OCI-LY3 (cell line): Measurements from ENCODE around the gene OSBPL2.

Experiments
- H2AFZ ChIP-seq: fragments of 200-600, 300-600 bp; shearing (Covaris generic); 2 replicates; pipeline ENCODE4 v1.6.0; 2014; ENCODE audit warnings: antibody characterized with exemption, low read depth, low read length
- H3K27ac ChIP-seq: fragments of 200-600, 300-600 bp; sonication (generic); 2 replicates; pipeline ENCODE4 v1.5.1; 2014; ENCODE audit warnings: mild to moderate bottlenecking, low read length, moderate library complexity, mixed read lengths
- H3K27me3 ChIP-seq: fragments of 200-600, 300-600 bp; sonication (generic); 2 replicates; pipeline ENCODE4 v1.6.1; 2014; ENCODE audit warnings: low read depth, low read length, mixed read lengths
- H3K36me3 ChIP-seq: fragments of 200-600, 300-600 bp; sonication (generic); replicated peaks from 2 replicates; pipeline ENCODE3; 2014; ENCODE audit warnings: low read depth, low read length, mixed read lengths
- H3K4me1 ChIP-seq: fragments of 300-600, 200-600 bp; sonication (generic); 2 replicates; pipeline ENCODE4 v1.6.1; 2014; ENCODE audit warnings: low read length, mixed read lengths
- H3K4me2 ChIP-seq: fragments of 200-600, 300-600 bp; sonication (generic); 2 replicates; pipeline ENCODE4 v1.6.1; 2014; ENCODE audit warnings: low read length, mixed read lengths
- H3K4me3 ChIP-seq: fragments of 300-600, 200-600 bp; sonication (generic); 2 replicates; pipeline ENCODE4 v1.5.1; 2014; ENCODE audit warnings: antibody characterized with exemption, mild to moderate bottlenecking, low read length, moderate library complexity
- H3K79me2 ChIP-seq: fragments of 300-600, 200-600 bp; shearing (Covaris generic); 2 replicates; pipeline ENCODE4 v1.6.1; 2014; ENCODE audit warnings: mild to moderate bottlenecking, low read length, mixed read lengths
- H3K9ac ChIP-seq: fragments of 300-600, 200-600 bp; shearing (Covaris generic); 2 replicates; pipeline ENCODE4 v1.6.0; 2014; ENCODE audit warnings: mild to moderate bottlenecking, low read length, moderate library complexity
- H3K9me3 ChIP-seq: fragments of 200-600, 300-600 bp; shearing (Covaris generic); 2 replicates; pipeline ENCODE4 v1.6.1; 2014; ENCODE audit warnings: low read length, mixed read lengths; ENCODE audit not compliant: insufficient read depth
- H4K20me1 ChIP-seq: fragments of 200-600, 300-600 bp; sonication (generic); 2 replicates; pipeline ENCODE4 v1.6.1; 2016; ENCODE audit warnings: low read length, mixed read lengths; ENCODE audit not compliant: insufficient read depth
- EZH2phosphoT487 ChIP-seq: fragments of 200-600 bp; shearing (Covaris generic); IDR thresholded peaks from 2 replicates; pipeline ENCODE4 v1.6.1; 2018; ENCODE audit warnings: antibody characterized with exemption, mixed run types, low read depth
- TF ChIP-seq, protein P1 (sequence below): fragments of 200-600, 300-600 bp; sonication (generic); IDR thresholded peaks from 2 replicates; pipeline ENCODE4 v1.5.1; 2014; ENCODE audit warnings: antibody characterized with exemption, low read length, low read depth

Gene OSBPL2

DNA sequence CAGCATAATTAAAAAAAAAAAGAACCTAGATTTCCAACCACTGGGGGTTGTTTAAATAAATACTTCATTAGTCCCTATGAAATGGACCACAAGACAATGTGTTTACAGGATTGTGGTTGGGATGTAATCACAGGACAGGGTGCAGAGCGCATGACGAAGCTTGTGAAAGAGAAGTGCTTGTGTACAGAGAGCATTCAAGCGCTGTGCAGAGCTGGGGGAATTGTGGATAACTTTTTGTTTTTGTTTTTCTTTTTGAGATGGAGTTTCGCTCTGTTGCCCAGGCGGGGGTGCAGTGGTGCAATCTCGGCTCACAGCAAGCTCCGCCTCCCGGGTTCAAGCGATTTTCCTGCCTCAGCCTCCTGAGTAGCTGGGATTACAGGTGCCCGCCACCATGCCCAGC lies 106.5 kb downstream of the OSBPL2 start:
- peaks cover 7% of the 10 kb centered on the region for H3K4me1 ChIP-seq
- no peak overlapping the region for H3K9ac ChIP-seq
- H3K27ac ChIP-seq, result no peak overlapping the region
- H3K4me2 ChIP-seq, result no peak overlapping the region
- H3K79me2 ChIP-seq, result no peaks in the 10 kb centered on the region
- no peak overlapping the region for H3K4me3 ChIP-seq
- TF ChIP-seq EZH2phosphoT487, result no peak
- TF ChIP-seq, protein P1, sequence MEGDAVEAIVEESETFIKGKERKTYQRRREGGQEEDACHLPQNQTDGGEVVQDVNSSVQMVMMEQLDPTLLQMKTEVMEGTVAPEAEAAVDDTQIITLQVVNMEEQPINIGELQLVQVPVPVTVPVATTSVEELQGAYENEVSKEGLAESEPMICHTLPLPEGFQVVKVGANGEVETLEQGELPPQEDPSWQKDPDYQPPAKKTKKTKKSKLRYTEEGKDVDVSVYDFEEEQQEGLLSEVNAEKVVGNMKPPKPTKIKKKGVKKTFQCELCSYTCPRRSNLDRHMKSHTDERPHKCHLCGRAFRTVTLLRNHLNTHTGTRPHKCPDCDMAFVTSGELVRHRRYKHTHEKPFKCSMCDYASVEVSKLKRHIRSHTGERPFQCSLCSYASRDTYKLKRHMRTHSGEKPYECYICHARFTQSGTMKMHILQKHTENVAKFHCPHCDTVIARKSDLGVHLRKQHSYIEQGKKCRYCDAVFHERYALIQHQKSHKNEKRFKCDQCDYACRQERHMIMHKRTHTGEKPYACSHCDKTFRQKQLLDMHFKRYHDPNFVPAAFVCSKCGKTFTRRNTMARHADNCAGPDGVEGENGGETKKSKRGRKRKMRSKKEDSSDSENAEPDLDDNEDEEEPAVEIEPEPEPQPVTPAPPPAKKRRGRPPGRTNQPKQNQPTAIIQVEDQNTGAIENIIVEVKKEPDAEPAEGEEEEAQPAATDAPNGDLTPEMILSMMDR, result no peak
- H4K20me1 ChIP-seq, result no peaks in the 10 kb centered on the region
- H2AFZ ChIP-seq, result no peak overlapping the region
- peaks cover 9% of the 10 kb centered on the region for H3K36me3 ChIP-seq
- no peaks in the 10 kb centered on the region for H3K9me3 ChIP-seq
- H3K27me3 ChIP-seq, result no peaks in the 10 kb centered on the region
